HCT116 (cell line): ENCODE data around the gene TRHDE. TPM values are rescaled to one million over a fixed set of nuclear protein-coding genes. Genes with fewer than 3 reads are reported as not detected.
"Not testable (repeated sequence)": the region's sequence is repeated elsewhere in the genome, so short reads cannot be mapped to it uniquely, and the experiment has no call there.

Source experiments
- ATAC-seq: fragments of 200-7000 bp; cut with Tn5 transposase; 2 replicates; pipeline ENCODE4 v1.9.1; 2020; ENCODE audit warnings: mild to moderate bottlenecking, moderate library complexity
- BruUV-seq: library from RNA; stranded (reverse); fragments of 400-500 nt; replicated peaks from 2 replicates; lab custom pipeline; 2021; lab: Mats Ljungman, UMichigan
- CTCF ChIA-PET: fragments of 300-600 bp; sonication (Branson Sonifier 250); formaldehyde crosslinking; loops from one replicate; lab custom pipeline; 2021; ENCODE audit warnings: antibody characterized with exemption; lab: Charles Lee
- POLR2A ChIA-PET: fragments of 300-600, 350-600 bp; sonication (Branson Sonifier 250); formaldehyde crosslinking; loops from one replicate; lab custom pipeline; 2021; ENCODE audit warnings: antibody characterized with exemption; lab: Charles Lee
- RAD21 ChIA-PET, 2 experiments: fragments of 300-600 bp; sonication (Branson Sonifier 250); formaldehyde crosslinking; loops; one replicate each; lab custom pipeline; 2023; ENCODE audit warnings: low total read pairs in 2 of 2; ENCODE audit not compliant: uncharacterized antibody in 2 of 2, unreplicated experiment in 2 of 2, low non-redundant PET in 1 of 2; lab: Charles Lee
- DNase-seq: peaks from one replicate; pipeline ENCODE4 v3.0.0-alpha.2; 2010; ENCODE audit warnings: low read depth, low spot score
- H2AFZ ChIP-seq: fragments of 200-600 bp; shearing (Covaris generic), sonication (generic); 2 replicates; pipeline ENCODE4 v1.6.1; 2017; ENCODE audit warnings: low read depth, mixed run types, mixed read lengths, antibody characterized with exemption, low read length; ENCODE audit not compliant: poor library complexity, severe bottlenecking
- H3K27ac ChIP-seq: 2 replicates; pipeline ENCODE4 v1.5.1; 2012; ENCODE audit warnings: low read depth, low read length
- H3K27me3 ChIP-seq: fragments of 200-600 bp; sonication (generic); 2 replicates; pipeline ENCODE4 v1.6.1; 2016; ENCODE audit warnings: mixed run types, low read length, mixed read lengths; ENCODE audit not compliant: insufficient read depth
- H3K36me3 ChIP-seq, 2 experiments: fragments of 200-500 bp in 1 of 2; fragments of 200-600 bp in 1 of 2; sonication (Bioruptor generic) in 1 of 2; sonication (generic) in 1 of 2; 2 replicates each; pipeline versions ENCODE4 v1.5.1 to v1.6.1; 2014 to 2016; ENCODE audit warnings: low read length in 2 of 2, inconsistent platforms in 1 of 2, mixed read lengths in 1 of 2, mixed run types in 1 of 2; ENCODE audit not compliant: insufficient read depth in 2 of 2, control insufficient read depth in 1 of 2
- H3K4me1 ChIP-seq, 2 experiments: fragments of 200-600 bp in 1 of 2; sonication (generic) in 1 of 2; 2 replicates each; pipeline versions ENCODE4 v1.5.1 to v1.6.1; 2012 to 2017; ENCODE audit warnings: low read length in 2 of 2, inconsistent platforms in 1 of 2, mild to moderate bottlenecking in 1 of 2, mixed read lengths in 1 of 2, mixed run types in 1 of 2, moderate library complexity in 1 of 2; ENCODE audit not compliant: insufficient read depth in 2 of 2, control insufficient read depth in 1 of 2
- H3K4me2 ChIP-seq: fragments of 200-600 bp; sonication (generic); 2 replicates; pipeline ENCODE4 v1.6.1; 2017; ENCODE audit warnings: mixed run types, low read length, mixed read lengths
- H3K4me3 ChIP-seq, 2 experiments: fragments of 200-600 bp in 1 of 2; sonication (generic) in 1 of 2; replicated peaks in 1 of 2; 2 replicates each; pipeline ENCODE4 v1.5.1; 2011 to 2016; ENCODE audit warnings: low read length in 2 of 2, control low read depth in 1 of 2, low read depth in 1 of 2, mild to moderate bottlenecking in 1 of 2, mixed read lengths in 1 of 2, mixed run types in 1 of 2
- H3K79me2 ChIP-seq: fragments of 200-600 bp; sonication (generic); 2 replicates; pipeline ENCODE4 v1.6.1; 2017; ENCODE audit warnings: mild to moderate bottlenecking, mixed run types, low read length, moderate library complexity, mixed read lengths; ENCODE audit not compliant: insufficient read depth
- H3K9ac ChIP-seq: fragments of 200-600 bp; sonication (generic); 2 replicates; pipeline ENCODE4 v1.6.1; 2016; ENCODE audit warnings: low read length, mixed read lengths
- H3K9me2 ChIP-seq: fragments of 200-600 bp; sonication (generic), shearing (Covaris generic); 2 replicates; pipeline ENCODE4 v1.6.1; 2017; ENCODE audit warnings: mixed run types, mild to moderate bottlenecking, moderate library complexity; ENCODE audit not compliant: insufficient read depth
- H3K9me3 ChIP-seq, 2 experiments: fragments of 200-500 bp in 1 of 2; fragments of 200-600 bp in 1 of 2; sonication (Bioruptor generic) in 1 of 2; sonication (generic) in 1 of 2; 2 replicates each; pipeline ENCODE4 v1.6.1; 2014 to 2017; ENCODE audit warnings: low read length in 2 of 2, mixed read lengths in 2 of 2, inconsistent platforms in 1 of 2, low read depth in 1 of 2, mild to moderate bottlenecking in 1 of 2, mixed run types in 1 of 2, moderate library complexity in 1 of 2; ENCODE audit not compliant: control insufficient read depth in 1 of 2, insufficient read depth in 1 of 2
- H4K20me1 ChIP-seq: fragments of 200-600 bp; sonication (generic), shearing (Covaris generic); 2 replicates; pipeline ENCODE4 v1.6.1; 2017; ENCODE audit warnings: mixed run types, mild to moderate bottlenecking, moderate library complexity; ENCODE audit not compliant: insufficient read depth
- POLR2AphosphoS5 ChIP-seq: IDR thresholded peaks from 2 replicates; pipeline ENCODE4 v1.6.1; 2011; ENCODE audit warnings: mild to moderate bottlenecking, low read depth, low read length, moderate library complexity
- RAD21 ChIP-seq: IDR thresholded peaks from 2 replicates; pipeline ENCODE4 v1.6.1; 2012; ENCODE audit warnings: low read depth, mild to moderate bottlenecking
- ZBTB33 ChIP-seq: IDR thresholded peaks from 2 replicates; pipeline ENCODE4 v1.6.1; 2011; ENCODE audit warnings: mild to moderate bottlenecking, low read length, moderate library complexity; ENCODE audit not compliant: insufficient replicate concordance; ENCODE audit errors: extremely low read depth
- intact Hi-C: fragments of 100-400 bp; cut with micrococcal nuclease; formaldehyde crosslinking; loops from 2 replicates; pipeline ENCODE4 v1.10.0; 2022
- total RNA-seq: library from RNA; stranded (reverse); gene quantifications from one replicate; pipeline ENCODE4 v1.2.1, GENCODE V29; 2021; ENCODE audit not compliant: unreplicated experiment

The TRHDE gene
- total RNA-seq, 1 experiment from 2014 or later = 2.9 TPM

GRCh38 chr12:72658615-72659014, 386.4 kb downstream of the TRHDE start:
- Histone ChIP-seq H3K4me3 (no peak overlapping the region), H3K27me3 (no peaks in the 10 kb centered on the region), H3K9me2 (no peaks in the 10 kb centered on the region), H3K4me2 (no peak overlapping the region), H3K4me1 (no peaks in the 10 kb centered on the region), H3K36me3 (no peaks in the 10 kb centered on the region), H4K20me1 (no peaks in the 10 kb centered on the region), H3K9ac (no peak overlapping the region), H2AFZ (no peak overlapping the region), H3K79me2 (no peaks in the 10 kb centered on the region), H3K9me3 (no peaks in the 10 kb centered on the region), H3K27ac (no peak overlapping the region)
- TF ChIP-seq RAD21 = no peak
- TF ChIP-seq POLR2AphosphoS5 = no peak
- no peak for TF ChIP-seq ZBTB33
- ChIA-PET RAD21 (no interaction called here), POLR2A (no interaction called here), CTCF (no interaction called here)
- no TSS peak for BruUV-seq
- no peak for DNase-seq
- intact Hi-C loops = no loop called here
- ATAC-seq = no peak

GRCh38 chr12:72660174-72660573, 388.0 kb downstream of the TRHDE start:
- H3K79me2 ChIP-seq, POLR2A ChIA-PET, H3K27me3 ChIP-seq, H3K9ac ChIP-seq, DNase-seq, H3K4me1 ChIP-seq, BruUV-seq, CTCF ChIA-PET, ATAC-seq, H3K4me3 ChIP-seq, H3K9me3 ChIP-seq, H3K27ac ChIP-seq, H3K36me3 ChIP-seq, intact Hi-C loops, H2AFZ ChIP-seq, H3K4me2 ChIP-seq, H3K9me2 ChIP-seq, H4K20me1 ChIP-seq, RAD21 ChIA-PET: not testable (repeated sequence)
